ENCODE results near the gene CDX2.

DNA sequence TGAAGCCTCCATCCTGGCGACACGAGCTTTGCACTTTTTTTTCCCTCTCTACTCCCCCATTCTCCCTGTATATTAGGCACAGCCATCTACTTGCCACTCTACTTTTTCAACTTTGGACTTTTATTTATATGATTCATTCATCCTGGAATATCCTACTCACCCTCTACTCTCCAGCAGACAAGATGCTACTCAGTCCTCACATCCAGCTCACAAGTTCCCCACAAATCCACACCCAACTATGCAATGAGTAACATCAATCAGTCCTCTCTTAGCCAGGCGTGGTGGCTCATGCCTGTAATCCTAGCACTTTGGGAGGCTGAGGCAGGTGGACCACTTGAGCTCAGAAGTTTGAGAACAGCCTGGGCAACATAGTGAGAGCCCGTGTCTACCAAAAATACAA lies 43.3 kb upstream of the CDX2 start:
- TF ChIP-seq FOXA1 (IDR thresholded peaks at IDR 0.05) (no peak), TAF1 (conservative IDR thresholded peaks at IDR 0.05) (no peak), YY1 (IDR thresholded peaks at IDR 0.05) (no peak), REST (IDR thresholded peaks at IDR 0.05) (no peak)
- TF ChIP-seq, protein P1, sequence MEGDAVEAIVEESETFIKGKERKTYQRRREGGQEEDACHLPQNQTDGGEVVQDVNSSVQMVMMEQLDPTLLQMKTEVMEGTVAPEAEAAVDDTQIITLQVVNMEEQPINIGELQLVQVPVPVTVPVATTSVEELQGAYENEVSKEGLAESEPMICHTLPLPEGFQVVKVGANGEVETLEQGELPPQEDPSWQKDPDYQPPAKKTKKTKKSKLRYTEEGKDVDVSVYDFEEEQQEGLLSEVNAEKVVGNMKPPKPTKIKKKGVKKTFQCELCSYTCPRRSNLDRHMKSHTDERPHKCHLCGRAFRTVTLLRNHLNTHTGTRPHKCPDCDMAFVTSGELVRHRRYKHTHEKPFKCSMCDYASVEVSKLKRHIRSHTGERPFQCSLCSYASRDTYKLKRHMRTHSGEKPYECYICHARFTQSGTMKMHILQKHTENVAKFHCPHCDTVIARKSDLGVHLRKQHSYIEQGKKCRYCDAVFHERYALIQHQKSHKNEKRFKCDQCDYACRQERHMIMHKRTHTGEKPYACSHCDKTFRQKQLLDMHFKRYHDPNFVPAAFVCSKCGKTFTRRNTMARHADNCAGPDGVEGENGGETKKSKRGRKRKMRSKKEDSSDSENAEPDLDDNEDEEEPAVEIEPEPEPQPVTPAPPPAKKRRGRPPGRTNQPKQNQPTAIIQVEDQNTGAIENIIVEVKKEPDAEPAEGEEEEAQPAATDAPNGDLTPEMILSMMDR (IDR thresholded peaks at IDR 0.05; ENCODE audit: low read depth, low read length, missing input control) = no peak
